HepG2 (cell line): Measurements from ENCODE around the gene SNX10. TPM values are rescaled to one million over a fixed set of nuclear protein-coding genes. Genes with fewer than 3 reads are reported as not detected.
A peak's percentile ranks its signal among the peaks of the same experiment; 100 is the strongest.

ENCODE experiments used
- CBFB ChIP-seq: sonication (generic); formaldehyde crosslinking; IDR thresholded peaks from 2 replicates; pipeline ENCODE4 v1.4.0; 2020; ENCODE audit warnings: missing genetic modification reagents
- FOSL2 ChIP-seq: sonication (generic); formaldehyde crosslinking; IDR thresholded peaks from 2 replicates; pipeline ENCODE4 v1.4.0; 2020; ENCODE audit warnings: missing genetic modification reagents
- KDM5B ChIP-seq: sonication (generic); formaldehyde crosslinking; IDR thresholded peaks from 2 replicates; pipeline ENCODE4 v1.4.0; 2020; ENCODE audit warnings: missing genetic modification reagents, mild to moderate bottlenecking, borderline replicate concordance
- MTA1 ChIP-seq: sonication (generic); formaldehyde crosslinking; IDR thresholded peaks from 2 replicates; pipeline ENCODE4 v1.4.0; 2020; ENCODE audit warnings: missing genetic modification reagents, mild to moderate bottlenecking, borderline replicate concordance
- NR2C2 ChIP-seq: sonication (generic); formaldehyde crosslinking; IDR thresholded peaks from 2 replicates; pipeline ENCODE4 v1.4.0; 2020; ENCODE audit warnings: missing genetic modification reagents, mild to moderate bottlenecking, moderate library complexity, borderline replicate concordance
- NRL ChIP-seq: sonication (generic); formaldehyde crosslinking; IDR thresholded peaks from 2 replicates; pipeline ENCODE4 v1.5.0; 2020; ENCODE audit warnings: missing genetic modification reagents, mild to moderate bottlenecking, moderate library complexity, borderline replicate concordance
- PHF21A ChIP-seq: sonication (generic); formaldehyde crosslinking; IDR thresholded peaks from 2 replicates; pipeline ENCODE4 v1.5.0; 2020; ENCODE audit warnings: mild to moderate bottlenecking, missing genetic modification reagents
- PHF8 ChIP-seq: sonication (generic); formaldehyde crosslinking; IDR thresholded peaks from 2 replicates; pipeline ENCODE4 v1.5.0; 2020; ENCODE audit warnings: missing genetic modification reagents
- REPIN1 ChIP-seq: sonication (generic); formaldehyde crosslinking; IDR thresholded peaks from 2 replicates; pipeline ENCODE4 v1.8.0; 2022; ENCODE audit warnings: missing genetic modification reagents, low read depth, mild to moderate bottlenecking, borderline replicate concordance
- SOX6 ChIP-seq, 2 experiments: fragments of 450-650 bp in 1 of 2; sonication (generic) in 1 of 2; formaldehyde crosslinking in 1 of 2; IDR thresholded peaks; 2 replicates each; pipeline versions ENCODE4 v1.4.0 to v1.6.1; 2017 to 2020; ENCODE audit warnings: antibody characterized with exemption in 1 of 2, mild to moderate bottlenecking in 1 of 2, missing genetic modification reagents in 1 of 2
- ZFP37 ChIP-seq: sonication (generic); formaldehyde crosslinking; IDR thresholded peaks from 2 replicates; pipeline ENCODE4 v1.4.0; 2020; ENCODE audit warnings: missing genetic modification reagents, borderline replicate concordance
- ZNF501 ChIP-seq: sonication (generic); formaldehyde crosslinking; IDR thresholded peaks from 2 replicates; pipeline ENCODE4 v1.5.1; 2020; ENCODE audit warnings: mild to moderate bottlenecking, moderate library complexity, missing genetic modification reagents
- ZNF629 ChIP-seq: sonication (generic); formaldehyde crosslinking; conservative IDR thresholded peaks from 2 replicates; pipeline ENCODE4 v1.5.0; 2020; ENCODE audit warnings: missing genetic modification reagents
- polyA plus RNA-seq, 8 experiments: library from polyadenylated mRNA; depleted of rRNA in 3 of 8; stranded (reverse) in 7 of 8; unstranded in 1 of 8; fragments of >200 nt; fragmentation: Illumina TruSeq in 4 of 8; extraction: Trizol in 4 of 8; gene quantifications; 2 replicates each; pipeline versions ENCODE4 v1.2.1 to v1.2.3, GENCODE V29; 2011 to 2016; ENCODE audit warnings: low read depth in 4 of 8, missing spikeins in 1 of 8, mixed read lengths in 1 of 8; ENCODE audit not compliant: insufficient read depth in 1 of 8
- total RNA-seq, 5 experiments: library from RNA; depleted of rRNA; stranded (reverse); fragments of >200 nt; fragmentation: Illumina TruSeq; extraction: Trizol; gene quantifications; 2 replicates each; pipeline ENCODE4 v1.2.3, GENCODE V29; 2016; ENCODE audit warnings: low read depth in 1 of 5
- TF ChIP-seq, protein P1 (sequence below): sonication (generic); formaldehyde crosslinking; IDR thresholded peaks from 2 replicates; pipeline ENCODE4 v1.8.1; 2023; ENCODE audit warnings: mild to moderate bottlenecking, inconsistent platforms, moderate library complexity, missing genetic modification reagents, borderline replicate concordance
- TF ChIP-seq, protein P2 (sequence below): sonication (generic); formaldehyde crosslinking; IDR thresholded peaks from 2 replicates; pipeline ENCODE4 v1.4.0; 2020; ENCODE audit warnings: mild to moderate bottlenecking, missing genetic modification reagents, borderline replicate concordance

Gene SNX10
- total and polyA plus RNA-seq, 2 of the 13 experiments (the other 11 are each of a cell fraction or from before 2014, with no cell fraction given): 26.0 to 27.6 TPM

- peak; percentile 77 for TF ChIP-seq PHF8 (CRISPR knock-in tag)
- TF ChIP-seq ZNF501 (CRISPR knock-in tag): no peak
- TF ChIP-seq, protein P1, sequence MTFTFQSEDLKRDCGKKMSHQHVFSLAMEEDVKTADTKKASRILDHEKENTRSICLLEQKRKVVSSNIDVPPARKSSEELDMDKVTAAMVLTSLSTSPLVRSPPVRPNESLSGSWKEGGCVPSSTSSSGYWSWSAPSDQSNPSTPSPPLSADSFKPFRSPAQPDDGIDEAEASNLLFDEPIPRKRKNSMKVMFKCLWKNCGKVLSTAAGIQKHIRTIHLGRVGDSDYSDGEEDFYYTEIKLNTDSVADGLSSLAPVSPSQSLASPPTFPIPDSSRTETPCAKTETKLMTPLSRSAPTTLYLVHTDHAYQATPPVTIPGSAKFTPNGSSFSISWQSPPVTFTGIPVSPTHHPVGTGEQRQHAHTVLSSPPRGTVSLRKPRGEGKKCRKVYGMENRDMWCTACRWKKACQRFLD (CRISPR knock-in tag): no peak
- no peak for TF ChIP-seq REPIN1 (CRISPR knock-in tag)
- TF ChIP-seq CBFB (CRISPR knock-in tag): 0 out of 2 replicates have a peak, but pooled peaks have one; percentile 36
- peak; percentile 85 for TF ChIP-seq ZNF629 (CRISPR knock-in tag)
- TF ChIP-seq, protein P2, sequence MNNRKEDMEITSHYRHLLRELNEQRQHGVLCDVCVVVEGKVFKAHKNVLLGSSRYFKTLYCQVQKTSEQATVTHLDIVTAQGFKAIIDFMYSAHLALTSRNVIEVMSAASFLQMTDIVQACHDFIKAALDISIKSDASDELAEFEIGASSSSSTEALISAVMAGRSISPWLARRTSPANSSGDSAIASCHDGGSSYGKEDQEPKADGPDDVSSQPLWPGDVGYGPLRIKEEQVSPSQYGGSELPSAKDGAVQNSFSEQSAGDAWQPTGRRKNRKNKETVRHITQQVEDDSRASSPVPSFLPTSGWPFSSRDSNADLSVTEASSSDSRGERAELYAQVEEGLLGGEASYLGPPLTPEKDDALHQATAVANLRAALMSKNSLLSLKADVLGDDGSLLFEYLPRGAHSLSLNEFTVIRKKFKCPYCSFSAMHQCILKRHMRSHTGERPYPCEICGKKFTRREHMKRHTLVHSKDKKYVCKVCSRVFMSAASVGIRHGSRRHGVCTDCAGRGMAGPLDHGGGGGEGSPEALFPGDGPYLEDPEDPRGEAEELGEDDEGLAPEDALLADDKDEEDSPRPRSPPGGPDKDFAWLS (CRISPR knock-in tag): no peak
- peak; percentile 27; the same call in 1 of the 2 replicates for TF ChIP-seq MTA1
- no peak for TF ChIP-seq ZFP37 (CRISPR knock-in tag)
- TF ChIP-seq SOX6 (IDR thresholded peaks at IDR 0.05): no peak
- TF ChIP-seq SOX6 (CRISPR knock-in tag; IDR thresholded peaks at IDR 0.05): peak; percentile 28; the same call in 1 of the 2 replicates
- TF ChIP-seq PHF21A (CRISPR knock-in tag): 0 out of 2 replicates have a peak, but pooled peaks have one; percentile 24
- TF ChIP-seq NRL (CRISPR knock-in tag): 0 out of 2 replicates have a peak, but pooled peaks have one; percentile 28
- peak; percentile 30; the same call in 1 of the 2 replicates for TF ChIP-seq NR2C2 (CRISPR knock-in tag)
- TF ChIP-seq KDM5B (CRISPR knock-in tag): peak; percentile 55; the same call in 1 of the 2 replicates
- TF ChIP-seq FOSL2 (CRISPR knock-in tag): peak; percentile 26; the same call in 1 of the 2 replicates
Measured at GRCh38 chr7:26291699-26292538, at the start of gene SNX10 (continued).
